Stimulated activated CD4-positive, alpha-beta T cell treated with anti-CD3 and anti-CD28 coated beads, Interleukin-15, amount 100 ng/mL, for 48 hours (primary cell): ENCODE results near the gene HMG20A.
A peak's percentile ranks its signal among the peaks of the same experiment; 100 is the strongest.
"Not testable (repeated sequence)": the region's sequence is repeated elsewhere in the genome, so short reads cannot be mapped to it uniquely, and the experiment has no call there.

Source experiments
- DNase-seq, 2 donors: peaks; one replicate each; pipeline ENCODE4 v3.0.0-alpha.2; 2020; ENCODE audit warnings: low read depth in 2 of 2

The HMG20A gene

DNA sequence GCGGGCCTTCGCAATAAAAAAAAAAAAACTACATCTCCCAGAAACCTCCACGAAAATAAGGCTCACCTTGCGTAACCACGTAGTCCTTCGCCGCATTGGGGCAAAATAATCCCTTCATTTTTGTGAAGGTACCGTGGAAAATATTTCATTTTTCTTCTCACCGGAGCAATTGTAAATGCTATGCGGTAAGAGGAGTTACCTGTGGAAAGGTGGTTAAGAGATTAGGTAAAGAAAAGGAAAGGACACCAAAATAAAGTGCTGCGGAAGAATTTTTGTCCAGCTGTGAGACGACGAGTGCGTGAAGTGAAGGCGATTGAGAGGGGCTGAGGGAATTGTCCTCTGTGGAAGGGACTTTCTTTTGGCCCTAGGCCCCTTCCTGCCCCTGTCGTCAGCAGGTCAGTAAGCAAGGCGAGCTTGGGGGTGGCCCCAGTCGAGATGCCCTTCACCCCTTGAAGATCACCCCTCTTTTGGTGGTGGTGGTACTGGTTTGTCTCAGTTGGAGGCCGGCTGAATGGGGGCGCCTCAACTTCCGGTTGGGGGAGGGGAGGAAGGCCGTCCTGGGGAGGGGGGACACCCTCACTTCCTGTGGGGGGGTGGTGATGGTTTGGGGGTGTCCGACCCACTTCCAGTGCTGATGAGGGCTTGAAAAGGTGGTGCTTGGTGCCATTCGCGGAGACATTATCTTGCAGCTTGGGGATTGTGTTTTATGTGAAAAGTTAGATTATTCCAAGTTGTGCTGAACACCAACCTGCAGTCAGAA, at the start of gene HMG20A:
Gene HMG20A, plus strand, starts transcription at position 279 of the 760 bp plus-strand sequence. CDS start 37,520 bp downstream, outside the sequence.
- peak; percentile 33 to 41 for DNase-seq

DNA sequence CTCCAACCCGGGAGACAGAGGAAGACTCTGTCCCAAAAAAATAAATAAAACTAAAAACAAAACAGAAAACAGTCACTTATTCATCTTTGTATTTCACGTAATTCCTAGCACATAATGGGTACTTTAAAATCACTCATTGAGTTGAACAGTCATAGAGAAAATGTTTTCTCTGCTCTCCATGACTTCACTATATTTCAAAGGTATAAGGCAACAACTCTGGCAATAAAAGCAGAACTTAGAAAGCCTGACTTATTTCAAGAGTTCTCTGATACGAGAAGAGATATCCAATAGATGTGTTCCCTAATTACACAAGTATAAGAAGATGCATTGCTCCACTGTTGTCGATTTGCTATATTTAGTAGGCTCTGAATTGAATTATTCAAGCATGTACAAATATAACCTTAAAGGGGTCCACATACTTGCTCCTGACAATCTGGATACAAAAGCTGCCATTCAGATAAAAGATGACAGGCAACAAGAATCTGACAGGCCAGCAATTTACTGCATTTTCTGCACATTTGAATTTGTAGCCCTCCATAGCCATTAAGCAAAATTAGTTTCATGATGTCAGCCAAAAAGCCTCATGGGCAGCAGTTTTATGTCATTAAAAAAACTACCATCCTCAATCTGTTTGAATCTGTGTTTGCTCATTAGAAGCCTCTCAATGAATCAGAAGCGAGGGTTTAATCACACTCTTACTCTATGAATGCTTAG, 48.7 kb upstream of the HMG20A start:
- no peak for DNase-seq

DNA sequence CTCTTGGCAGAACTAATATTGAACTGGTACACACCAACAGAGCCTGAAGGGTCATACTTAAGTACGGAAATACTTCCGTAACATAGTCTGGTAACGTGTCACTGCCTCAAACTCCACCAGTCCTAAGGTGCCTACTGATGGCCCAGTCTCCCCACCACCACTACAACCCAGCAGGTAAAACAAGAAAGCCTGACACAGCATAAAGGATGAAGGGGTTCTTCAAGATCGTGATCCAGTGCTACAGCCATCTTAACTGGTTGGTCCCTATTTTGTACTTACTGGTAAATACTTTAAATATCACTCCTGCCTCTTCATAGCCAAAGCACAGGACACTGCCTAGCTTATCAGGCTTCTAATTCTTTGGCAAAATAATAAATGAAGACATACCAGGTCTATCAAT, 47.2 kb upstream of the HMG20A start:
- DNase-seq, result no peak

DNA sequence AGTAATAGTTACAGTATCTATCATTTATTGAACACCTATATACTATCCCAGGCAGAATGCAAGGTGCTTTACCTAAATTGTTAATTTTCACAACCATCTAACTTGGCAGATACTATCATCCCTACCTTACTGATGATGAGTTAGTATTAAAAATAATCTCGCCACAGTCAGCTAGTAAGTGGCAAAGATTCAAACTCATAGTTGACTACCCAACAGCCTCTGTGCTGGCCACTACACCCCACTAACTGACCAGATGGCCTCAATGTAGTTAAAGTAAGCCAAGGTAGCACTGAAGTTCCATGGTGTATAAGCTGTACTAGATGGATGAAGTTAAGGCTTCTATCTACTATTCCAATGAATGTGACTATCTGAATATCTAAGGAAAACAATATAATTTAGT, 45.6 kb upstream of the HMG20A start:
- no peak for DNase-seq

DNA sequence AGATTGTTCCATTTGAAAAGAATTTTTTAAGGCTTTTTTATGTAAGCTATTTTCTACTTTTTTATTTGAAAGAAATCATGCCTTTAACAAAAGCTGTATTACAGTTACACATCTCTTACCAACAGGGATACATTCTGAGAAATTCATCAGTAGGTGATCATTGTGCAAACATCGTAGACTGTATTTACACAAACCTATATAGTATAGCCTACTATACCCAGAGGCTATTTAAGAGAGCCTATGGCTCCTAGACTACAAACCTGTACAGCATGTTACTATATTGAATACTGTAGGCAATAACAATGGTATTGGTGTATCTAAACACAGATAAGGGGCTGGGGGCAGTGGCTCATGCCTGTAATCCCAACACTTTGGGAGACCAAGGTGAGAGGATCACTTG, 43.9 kb upstream of the HMG20A start:
- no peak for DNase-seq

DNA sequence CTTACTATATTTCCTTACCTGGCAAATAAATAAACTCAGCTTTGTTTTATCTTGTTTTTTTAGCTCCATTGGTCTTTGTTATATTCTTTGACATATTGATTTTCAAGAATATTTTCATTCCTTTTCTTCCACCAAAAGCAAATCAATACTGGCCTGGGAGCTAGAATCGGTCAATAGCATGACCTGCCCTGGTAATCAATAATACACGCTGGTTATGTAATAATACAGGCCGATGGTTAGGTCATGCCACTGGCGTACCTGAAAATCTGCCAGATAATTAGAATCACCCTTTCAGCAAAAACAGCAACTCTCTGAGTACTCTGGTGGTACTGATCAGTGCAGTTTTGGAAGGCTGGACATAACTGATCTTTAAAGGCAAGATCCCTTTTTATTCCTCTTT, 40.7 kb upstream of the HMG20A start:
- DNase-seq, result no peak

DNA sequence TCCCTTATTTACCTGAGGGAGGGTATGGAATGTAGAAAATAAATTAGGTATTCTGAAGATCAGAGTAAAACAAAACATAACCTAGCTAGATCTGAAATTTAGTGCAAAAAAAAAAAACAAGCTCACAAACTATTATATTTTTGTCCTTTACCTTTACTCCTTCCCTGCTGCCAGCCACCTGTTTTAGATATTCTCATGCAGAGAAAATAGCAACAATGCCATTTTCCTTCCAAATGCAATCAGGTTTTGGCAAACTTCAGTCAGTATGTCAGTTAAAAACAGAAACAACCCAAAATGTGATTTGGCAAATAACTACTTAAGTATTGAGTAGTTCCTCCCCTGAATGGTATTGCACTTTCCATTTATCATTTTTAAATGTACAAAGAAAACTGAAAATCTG, 36.6 kb upstream of the HMG20A start:
- no peak for DNase-seq

DNA sequence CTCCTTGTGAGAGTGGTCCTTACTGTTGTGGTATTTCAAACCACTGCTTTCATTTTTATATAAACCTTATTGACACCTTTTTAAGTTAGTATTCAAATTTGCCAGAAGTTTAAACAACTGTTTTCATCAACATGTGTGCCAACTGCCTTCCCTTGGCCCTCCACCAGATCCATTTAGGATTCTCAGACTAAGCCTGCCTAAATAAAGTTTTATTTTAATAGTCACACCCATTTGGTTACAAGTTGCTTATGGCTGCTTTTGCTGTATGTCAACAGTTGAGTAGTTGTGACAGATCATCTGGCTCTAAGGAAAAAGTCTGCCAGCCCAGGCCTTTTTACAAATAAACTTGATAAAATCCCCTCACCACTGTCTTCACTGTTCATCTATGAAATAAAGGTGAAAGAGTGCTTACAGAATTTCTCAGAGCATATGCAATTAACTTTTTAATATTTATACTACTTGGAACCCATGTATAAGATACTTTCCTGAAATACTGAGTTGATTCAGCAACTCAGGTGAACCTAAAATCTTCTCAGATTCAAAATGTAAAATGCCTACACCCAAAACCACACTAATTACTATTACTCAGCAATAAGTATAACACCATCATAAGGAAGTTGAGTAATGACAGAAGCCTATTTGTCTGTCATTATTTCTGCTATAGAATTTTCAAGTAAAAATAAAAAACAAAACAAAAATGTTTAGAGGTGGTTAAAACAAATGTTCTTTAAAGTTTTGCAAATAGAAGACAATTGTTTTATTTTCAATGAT, 35.9 kb upstream of the HMG20A start:
- no peak for DNase-seq

DNA sequence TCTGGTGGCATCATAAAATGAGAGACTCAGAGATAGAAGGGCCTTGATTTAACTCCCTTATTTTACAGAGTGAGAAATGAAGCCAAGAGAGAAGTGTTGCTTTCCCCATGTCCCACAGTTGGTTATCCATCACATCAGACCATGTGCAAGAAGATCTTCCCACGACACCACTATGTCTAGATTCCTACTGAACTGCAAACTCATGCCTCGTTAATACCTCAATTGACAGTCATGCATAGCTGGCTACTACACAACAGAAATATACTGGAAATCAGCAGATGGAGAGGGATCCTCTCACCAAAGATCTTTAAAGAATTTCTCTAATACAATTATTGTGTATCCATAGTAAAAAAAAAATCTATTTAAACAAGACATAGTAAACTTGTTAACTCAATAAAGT, 34.1 kb upstream of the HMG20A start:
- no peak for DNase-seq

DNA sequence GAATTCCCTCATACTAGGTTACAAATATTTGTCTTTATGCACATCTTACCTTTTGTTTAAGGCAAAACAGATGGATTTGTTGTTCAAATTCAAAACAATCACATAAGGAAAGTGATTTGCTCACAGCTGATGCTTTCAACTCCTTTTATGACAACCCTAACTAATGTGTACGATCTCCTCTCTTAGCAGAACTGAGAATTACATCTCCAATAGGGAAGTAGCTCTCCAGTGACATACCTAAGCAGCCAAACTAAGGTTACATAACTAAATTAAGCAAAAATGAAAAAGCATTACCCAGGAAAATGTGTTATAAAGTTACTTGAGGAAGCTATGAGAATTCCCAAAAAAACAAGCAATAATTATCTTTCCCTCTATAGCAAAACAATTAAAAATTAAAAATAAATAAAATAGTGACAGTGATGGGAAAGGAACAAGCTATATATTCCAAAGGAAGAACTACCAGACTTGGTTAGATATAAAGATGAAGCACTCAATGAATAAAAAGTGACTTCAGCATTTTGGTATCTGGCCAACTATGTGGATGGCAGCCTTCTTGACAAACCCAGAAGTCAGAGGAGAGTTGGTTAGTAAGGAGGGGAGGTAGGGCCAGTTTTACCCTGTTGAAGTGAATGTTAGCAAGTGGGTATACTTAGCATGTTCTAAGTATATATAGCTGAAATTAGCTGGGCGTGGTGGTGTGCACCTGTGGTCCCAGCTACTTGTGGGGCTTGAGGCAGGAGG, 33.2 kb upstream of the HMG20A start:
- DNase-seq, result no peak

DNA sequence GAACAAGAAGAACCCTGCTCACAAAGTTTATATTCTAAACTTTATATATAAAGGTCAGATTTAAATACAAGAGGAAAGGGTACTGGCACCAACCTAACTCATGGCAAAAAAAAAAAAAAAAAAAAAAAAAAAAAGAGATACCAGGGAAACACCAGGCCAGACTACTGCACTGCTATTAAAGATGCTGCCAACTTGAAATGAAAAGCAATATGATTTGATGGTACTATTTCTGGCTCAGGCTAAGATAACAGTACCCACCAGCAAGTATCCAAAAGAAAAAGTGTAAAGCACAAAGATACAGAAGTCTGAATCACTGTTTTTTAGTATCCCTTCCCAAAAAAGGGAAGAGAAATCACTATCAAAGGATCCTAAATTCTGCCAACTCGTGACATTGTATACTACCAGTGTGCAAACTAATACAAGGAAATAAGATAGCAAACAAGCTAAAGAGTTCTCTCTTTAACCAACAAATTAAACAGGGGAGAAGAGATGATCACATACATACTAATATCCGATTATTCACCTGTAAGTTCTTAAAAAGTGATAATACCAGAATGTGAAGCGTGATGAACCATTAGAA, 29.2 kb upstream of the HMG20A start:
- no peak for DNase-seq

DNA sequence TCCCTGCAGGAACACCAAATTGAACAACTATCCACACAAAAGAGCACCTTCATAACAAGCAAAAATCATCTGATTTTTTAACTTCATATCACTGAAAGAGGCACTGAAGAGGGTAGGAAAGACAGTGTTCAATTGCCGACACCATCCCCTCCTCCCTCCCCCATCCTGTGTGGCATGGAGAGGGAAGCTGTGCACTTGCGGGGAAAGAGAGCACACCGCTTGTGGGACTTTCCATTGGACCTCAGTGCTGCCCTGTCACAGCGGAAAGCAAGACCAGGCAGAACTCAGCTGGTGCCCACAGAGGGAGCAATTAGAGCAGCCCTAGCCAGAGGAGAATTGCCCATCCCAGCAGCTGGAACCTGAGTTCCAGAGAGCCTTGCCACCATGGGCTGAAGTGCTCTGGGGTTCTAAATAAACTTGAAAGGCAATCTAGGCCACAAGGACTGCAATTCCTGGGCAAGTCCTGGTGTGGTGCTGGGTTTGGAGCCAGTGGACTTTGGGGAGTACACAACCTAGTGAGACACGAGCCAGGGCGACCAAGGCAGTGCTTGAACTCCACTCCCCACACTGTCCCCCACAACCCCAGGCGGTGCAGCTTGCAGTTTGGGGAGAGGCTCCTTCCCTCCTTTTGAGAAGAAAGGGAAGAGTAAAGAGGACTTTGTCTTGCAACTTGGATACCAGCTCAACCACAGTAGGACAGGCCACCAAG, 27.8 kb upstream of the HMG20A start:
- no peak for DNase-seq

DNA sequence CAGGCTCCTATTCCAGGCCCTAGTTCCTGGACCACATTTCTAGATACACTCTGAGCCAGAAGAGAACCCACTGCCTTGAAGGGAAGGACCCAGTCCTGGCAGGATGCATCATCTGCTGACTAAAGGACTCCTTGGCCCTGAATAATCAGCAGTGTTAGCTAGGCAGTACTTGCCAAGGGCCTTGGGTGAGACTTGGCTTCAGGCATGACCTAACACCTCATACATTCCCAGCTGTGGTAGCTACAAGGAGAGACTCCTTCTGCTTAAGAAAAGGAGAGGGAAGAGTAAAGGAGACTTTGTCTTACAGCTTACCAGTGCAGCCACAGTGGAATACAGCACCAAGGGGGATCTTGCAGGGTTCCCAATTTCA, 27.2 kb upstream of the HMG20A start:
- DNase-seq, result no peak

DNA sequence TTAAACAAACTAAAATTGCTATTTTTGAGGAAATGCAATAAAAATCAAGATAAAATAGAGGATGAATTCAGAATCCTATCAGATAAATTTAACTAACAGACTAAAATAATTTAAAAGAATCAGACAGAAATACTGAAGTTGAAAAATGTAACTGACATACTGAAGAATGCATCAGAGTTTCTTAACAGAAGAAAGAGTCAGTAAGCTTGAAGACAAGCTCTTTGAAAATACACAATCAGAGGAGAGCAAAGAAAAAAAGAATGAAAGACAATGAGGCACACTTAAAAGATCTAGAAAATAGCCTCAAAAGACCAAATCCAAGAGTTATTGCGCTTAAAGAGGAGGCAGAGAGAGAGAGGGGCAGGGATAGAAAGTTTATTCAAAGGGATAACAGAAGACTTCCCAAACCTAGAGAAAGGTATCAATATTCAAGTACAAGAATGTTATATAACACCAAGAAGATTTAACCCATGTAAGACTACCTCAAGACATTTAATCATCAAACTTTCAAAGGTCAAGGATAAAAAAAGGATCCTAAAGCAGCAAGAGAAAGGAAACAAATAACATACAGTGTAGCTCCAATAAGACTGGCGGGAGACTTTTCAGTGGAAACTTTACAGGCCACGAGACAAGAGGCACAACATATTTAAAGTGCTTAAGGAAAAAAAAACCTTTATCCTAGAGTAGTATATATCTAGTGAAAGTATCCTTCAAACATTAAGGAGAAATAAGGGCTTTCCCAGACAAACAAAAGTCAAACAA, 25.5 kb upstream of the HMG20A start:
- DNase-seq, result no peak

DNA sequence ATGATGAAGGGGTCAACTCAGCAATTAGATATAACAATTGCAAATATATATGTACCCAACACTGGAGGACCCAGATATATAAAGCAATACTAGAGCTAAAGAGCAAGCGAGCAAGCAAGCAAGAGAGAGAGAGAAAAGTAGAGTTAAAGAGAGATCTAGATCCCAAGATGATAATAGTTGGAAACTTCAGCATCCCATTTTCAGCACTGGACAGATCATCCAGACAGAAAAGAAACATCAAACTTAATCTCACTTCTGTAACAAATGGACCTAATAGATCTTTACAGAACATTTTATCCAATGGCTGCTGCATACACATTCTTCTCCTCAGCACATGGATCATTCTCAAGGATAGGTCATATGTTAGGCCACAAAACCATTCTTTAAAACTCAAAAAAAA, 24.0 kb upstream of the HMG20A start:
- no peak for DNase-seq

DNA sequence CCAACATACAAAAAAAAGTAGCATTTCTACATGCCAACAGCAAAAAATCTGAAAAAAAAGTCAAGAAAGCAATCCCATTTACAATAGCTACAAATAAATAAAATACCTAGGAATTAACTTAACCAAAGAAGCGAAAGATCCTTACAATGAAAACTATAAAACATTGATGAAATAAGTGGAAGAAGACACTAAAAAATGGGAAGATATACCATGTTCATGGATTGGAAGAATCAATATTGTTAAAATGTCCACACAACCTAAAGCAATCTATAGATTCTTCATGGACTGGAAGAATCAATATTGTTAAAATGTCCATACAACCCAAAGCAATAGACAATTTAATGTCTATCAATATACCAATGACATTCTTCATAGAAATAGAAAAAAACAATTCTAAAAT, 21.8 kb upstream of the HMG20A start:
- no peak for DNase-seq

DNA sequence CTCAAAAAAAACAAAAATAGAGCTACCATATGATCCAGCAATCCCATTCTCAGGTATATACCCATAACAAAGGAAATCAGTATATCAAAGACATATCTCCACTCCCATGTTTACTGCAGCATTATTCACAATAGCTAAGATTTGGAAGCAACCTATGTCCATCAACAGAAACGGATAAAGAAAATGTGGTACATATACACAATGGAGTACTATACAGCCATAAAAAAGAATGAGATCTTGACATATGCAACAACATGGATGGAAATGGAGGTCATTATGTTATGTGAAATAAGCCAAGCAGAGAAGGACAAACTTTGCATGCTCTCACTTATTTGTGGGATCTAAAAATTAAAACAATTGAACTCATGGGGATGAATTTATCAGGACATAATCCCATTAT, 20.4 kb upstream of the HMG20A start:
- no peak for DNase-seq

DNA sequence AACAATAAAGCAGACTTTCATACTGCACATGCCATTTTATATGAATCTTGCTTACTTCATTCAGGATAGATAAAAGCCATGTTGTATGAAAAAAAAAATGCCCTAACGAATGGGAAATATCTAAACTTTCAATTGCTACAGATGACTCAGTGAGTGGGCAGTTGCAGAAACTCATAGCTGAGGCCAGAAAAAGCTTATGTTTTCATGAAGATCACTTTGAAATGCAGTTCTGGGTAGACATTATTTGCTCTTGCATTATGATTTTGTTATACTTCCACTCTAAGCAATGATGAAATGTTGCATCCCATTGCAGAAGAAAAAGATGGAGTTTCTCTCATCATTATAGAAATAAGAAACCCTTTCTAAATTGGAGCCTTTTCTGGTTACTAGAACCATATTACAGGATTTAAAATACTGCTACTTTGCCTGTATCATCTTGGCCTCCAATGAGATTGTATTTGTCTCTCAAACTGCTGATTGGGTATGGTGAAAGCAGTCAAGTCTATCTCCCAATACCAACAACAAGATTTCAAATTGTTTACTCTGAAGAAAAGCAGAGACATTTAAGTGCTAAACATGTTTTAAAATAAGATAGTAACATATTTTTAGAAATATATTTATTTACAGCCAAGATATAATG, 17.8 kb upstream of the HMG20A start:
- DNase-seq, result no peak

DNA sequence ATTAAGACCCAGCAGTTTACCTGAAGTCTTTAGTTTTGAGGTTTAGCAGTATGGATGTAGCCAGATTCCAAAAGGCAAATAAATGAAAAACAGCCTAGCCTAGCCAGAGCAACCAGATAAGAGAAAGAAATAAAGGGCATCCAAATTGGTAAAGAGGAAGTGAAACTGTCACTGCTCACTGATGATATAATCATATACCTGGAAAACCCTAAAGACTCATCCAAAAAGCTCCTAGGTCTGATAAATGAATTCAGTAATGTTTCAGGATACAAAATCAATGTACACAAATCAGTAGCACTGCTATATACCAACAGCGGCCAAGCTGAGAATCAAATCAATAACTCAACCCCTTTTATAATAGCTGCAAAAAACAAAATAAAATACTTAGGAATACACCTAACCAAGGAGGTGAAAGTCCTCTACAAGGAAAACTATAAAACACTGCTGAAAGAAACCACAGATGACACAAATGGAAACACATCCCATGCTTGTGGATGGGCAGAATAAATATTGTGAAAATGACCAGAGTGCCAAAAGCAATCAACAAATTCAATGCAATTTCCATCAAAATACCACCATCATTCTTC, 14.4 kb upstream of the HMG20A start:
- not testable (repeated sequence) for DNase-seq
